Measurements from ENCODE around the gene ASB9.

DNA sequence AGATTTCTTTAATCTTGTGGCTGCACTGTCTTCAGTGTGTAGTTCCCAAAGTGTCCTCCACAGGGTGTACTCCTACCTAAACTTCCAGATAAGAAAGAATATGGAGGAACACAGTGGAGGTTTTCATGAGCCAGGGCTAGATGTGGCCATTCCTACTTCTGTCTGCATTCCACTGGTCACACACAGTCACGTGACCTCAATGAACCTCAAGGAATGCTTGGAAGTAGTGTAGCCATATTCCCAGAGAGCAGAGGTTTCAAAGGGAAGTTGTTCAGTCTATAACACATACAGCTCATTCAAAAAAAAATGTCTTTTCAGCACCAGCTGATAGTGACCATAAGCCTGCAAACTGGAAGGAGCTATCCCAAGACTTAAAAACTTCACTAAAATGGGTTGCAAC lies 53.6 kb downstream of the ASB9 start:
- no peak for TF ChIP-seq ZNF777 (tag by site-specific recombination; IDR thresholded peaks at IDR 0.05; ENCODE audit: borderline replicate concordance)
- TF ChIP-seq CTCF (tag by site-specific recombination; IDR thresholded peaks at IDR 0.05) = no peak
- no peak for TF ChIP-seq YY1 (tag by site-specific recombination; IDR thresholded peaks at IDR 0.05)
- TF ChIP-seq TRIM28 (IDR thresholded peaks at IDR 0.05; ENCODE audit: borderline replicate concordance, low read length) = no peak
- no peak for TF ChIP-seq ZNF558 (tag by site-specific recombination; IDR thresholded peaks at IDR 0.05)
